HG03066 (cell line): ENCODE measurements around the gene ZNF821.
"Not testable (repeated sequence)": the region's sequence is repeated elsewhere in the genome, so short reads cannot be mapped to it uniquely, and the experiment has no call there.

Experiments used
- ATAC-seq: cut with Tn5 transposase; IDR thresholded peaks from one replicate; pipeline ENCODE4 v1.9.1; 2021; ENCODE audit warnings: low read depth; ENCODE audit not compliant: unreplicated experiment

Gene ZNF821

DNA sequence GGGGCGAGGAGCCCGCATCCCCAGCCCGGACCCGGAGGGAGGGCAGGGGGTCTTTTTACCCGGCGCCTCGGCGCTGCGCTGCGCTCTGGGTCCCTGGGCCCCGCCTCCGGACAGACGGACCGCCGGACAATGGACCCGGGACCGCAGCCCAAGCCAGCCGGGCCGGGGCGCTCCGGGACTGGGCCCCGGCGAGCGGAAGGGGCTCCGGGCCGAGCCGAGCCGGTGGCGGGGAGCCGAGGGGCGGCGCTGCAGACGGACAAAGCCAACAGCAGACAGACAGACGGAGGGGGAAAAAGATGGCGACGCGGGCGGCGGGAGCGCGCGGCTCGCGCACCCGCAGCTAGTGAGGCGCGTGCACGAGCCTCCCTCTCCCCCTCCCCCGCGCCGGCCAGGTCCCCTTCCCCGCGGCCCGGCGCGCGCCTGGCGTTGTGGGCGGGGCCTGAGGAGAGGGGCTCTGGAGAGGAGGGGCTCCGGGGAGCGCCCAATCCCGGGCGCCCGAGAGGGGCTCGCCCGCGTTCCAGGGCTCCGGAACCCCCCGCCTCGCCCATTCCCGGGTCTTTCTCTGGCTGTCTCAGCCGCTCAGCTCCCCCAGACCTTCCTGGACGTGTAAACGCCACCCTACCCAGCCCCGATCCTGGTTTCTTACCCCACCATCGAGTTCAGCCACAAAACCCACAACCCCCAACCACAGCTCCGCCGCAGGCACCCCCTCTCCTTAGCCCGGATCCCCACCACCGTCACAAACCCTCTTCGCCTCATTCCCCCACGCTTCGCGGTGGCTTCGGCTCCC, at the start of gene ZNF821:
Gene ZNF821, minus strand, starts transcription at position 334 of the 790 bp plus-strand sequence. CDS start 4,236 bp downstream, outside the sequence.
- peak; percentile 45 for ATAC-seq

DNA sequence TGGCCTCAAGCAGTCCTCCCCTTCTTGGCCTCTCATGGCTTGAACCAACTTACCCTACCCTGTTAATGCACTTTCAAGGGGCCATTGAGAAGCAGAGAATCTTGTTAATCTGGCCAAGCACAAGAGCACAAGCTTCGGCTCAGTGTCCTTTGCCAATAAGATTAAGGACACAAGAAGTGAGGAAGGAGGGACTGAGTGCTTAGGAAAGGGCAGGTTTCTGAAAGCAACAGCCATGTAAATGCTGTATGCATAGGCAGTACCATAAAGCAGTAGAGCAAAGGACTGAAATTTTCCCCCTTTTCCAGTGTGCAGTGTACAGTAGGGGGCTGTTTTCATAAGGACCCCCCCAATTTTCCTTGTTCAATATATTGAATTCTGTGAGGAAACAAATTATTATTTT, 49.0 kb upstream of the ZNF821 start:
- no peak for ATAC-seq

- ATAC-seq: no peak
Observed at GRCh38 chr16:71931599-71931998, 47.6 kb upstream of the ZNF821 start.

GRCh38 chr16:71931001-71931400, 47.0 kb upstream of the ZNF821 start:
- no peak for ATAC-seq

GRCh38 chr16:71930013-71930563, 46.1 kb upstream of the ZNF821 start:
- ATAC-seq: no peak

- ATAC-seq: no peak
Observed at GRCh38 chr16:71929048-71929447, 45.1 kb upstream of the ZNF821 start.

- no peak for ATAC-seq
Observed at GRCh38 chr16:71927787-71928186, 43.8 kb upstream of the ZNF821 start.

DNA sequence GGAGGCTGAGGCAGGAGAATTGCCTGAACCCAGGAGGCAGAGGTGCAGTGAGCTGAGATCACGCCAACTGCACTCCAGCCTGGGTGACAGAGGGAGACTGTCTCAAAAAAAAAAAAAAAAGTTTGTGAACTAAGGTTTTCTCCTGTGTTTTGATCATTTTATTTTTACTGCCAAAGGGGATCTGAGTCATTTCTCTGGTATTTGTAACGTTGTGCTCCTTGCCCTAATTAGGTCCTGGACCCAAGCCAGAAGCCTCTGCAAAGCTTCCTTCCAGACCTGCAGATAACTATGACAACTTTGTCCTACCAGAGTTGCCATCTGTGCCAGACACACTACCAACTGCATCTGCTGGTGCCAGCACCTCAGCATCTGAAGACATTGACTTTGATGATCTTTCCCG, 43.4 kb upstream of the ZNF821 start:
- ATAC-seq: no peak

DNA sequence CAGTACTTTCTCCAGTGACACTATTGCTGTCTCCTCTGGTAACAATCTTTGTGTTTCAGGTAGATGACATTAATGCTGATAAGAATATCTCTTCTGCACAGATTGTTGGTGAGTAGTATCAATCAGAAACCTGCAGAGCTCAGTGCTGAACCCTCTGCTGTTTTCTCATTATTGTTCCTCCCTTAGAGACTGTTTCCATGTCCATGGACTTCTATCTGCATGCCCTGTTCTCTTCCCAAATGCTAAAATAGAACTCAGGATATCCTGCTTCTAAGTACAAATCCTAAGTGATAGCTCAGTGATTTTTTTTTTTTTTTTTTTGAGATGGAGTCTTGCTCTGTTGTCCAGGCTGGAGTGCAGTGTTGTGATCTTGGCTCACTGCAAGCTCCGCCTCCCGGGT, 40.7 kb upstream of the ZNF821 start:
- ATAC-seq: no peak

DNA sequence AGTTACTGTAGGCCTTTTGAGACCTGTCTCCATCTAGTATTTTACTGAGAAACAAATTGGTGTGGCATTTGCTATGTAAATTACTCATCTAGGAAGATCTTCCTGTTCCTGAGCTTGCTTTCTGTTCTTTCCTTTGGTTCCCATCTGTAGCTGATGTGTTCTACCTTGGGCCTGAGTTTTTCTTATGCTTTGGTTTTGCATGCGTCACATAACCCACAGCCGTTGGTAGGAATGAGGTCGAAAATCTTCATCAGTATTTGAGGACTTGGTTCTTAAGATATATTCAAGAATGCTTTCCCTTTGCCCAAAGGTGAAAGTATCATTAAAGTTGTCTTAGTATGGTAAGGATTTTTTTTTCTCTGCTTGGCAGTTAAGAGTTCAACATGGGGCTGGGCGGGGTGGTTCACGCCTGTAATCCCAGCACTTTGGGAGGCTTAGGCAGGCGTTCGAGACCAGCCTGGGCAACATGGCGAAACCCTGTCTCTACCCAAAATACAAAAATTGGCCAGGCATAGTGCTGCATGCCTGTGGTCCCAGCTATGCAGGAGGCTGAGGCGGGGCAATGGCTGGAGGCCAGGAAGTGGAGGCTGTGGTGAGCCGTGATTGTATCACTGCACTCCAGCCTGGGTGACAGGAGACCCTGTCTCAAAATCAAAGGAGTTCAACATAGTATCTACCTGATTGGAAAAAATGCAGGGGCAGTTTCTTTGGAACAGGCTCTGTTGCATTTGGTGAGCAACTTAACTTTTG, 40.1 kb upstream of the ZNF821 start:
- ATAC-seq: no peak

DNA sequence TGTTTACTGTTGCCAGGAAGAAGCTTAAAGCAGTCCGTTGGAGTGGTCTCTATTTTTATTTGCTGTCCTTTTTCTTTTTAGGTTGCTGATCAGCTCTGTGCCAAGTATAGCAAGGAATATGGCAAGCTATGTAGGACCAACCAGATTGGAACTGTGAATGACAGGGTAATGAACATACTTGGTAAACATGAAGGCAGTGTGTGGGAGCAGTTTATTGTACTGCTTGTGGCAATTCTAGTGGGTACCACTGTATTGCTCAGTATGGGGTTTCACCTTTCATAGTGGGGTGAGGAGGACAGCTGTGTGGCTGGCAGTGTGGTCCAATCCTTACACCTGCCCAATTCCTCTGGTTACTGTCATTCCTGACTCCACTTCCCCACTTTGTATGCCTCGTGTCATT, 36.7 kb upstream of the ZNF821 start:
- no peak for ATAC-seq

GRCh38 chr16:71919035-71919434, 35.1 kb upstream of the ZNF821 start:
- peak; percentile 89 for ATAC-seq

- no peak for ATAC-seq
Observed at GRCh38 chr16:71917900-71918299, 33.9 kb upstream of the ZNF821 start.

GRCh38 chr16:71916397-71916920, 32.5 kb upstream of the ZNF821 start:
- ATAC-seq: no peak

DNA sequence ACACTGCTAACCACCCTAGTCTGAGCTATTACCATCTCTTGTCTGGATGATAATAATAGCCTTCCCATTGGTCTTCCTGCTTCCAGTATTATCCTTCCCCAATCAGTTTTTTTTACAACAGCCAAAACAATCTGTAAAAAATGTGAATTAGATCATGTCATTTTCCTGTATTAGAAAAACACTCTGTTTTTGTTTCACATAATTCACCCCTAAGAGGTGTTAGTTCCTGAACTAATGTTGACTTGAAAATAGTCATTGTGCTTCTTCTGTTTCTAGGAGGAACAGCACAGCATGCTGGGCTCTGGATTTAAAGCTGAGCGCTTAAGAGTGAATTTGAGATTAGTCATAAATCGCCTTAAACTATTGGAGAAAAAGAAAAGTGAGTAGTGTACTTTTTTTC, 31.4 kb upstream of the ZNF821 start:
- ATAC-seq: no peak

DNA sequence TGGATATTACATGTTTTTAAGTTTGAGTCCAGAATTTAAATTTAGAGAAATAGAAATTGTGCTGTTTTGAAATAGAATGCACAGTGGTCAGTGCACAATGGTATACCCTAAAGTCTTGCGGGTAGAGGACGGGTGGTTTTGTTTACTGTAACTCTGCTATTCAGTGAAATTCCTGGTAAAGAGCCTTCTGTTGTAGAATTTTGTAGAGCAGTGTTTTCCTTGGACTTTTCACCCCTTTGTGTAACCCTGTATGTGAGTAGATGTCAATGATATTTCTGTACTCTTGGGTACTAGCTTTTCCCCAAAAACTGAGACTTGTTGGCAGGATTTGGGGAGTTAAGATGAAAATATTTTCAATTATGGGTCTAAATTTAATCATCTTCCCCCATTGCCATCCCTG, 30.8 kb upstream of the ZNF821 start:
- no peak for ATAC-seq

DNA sequence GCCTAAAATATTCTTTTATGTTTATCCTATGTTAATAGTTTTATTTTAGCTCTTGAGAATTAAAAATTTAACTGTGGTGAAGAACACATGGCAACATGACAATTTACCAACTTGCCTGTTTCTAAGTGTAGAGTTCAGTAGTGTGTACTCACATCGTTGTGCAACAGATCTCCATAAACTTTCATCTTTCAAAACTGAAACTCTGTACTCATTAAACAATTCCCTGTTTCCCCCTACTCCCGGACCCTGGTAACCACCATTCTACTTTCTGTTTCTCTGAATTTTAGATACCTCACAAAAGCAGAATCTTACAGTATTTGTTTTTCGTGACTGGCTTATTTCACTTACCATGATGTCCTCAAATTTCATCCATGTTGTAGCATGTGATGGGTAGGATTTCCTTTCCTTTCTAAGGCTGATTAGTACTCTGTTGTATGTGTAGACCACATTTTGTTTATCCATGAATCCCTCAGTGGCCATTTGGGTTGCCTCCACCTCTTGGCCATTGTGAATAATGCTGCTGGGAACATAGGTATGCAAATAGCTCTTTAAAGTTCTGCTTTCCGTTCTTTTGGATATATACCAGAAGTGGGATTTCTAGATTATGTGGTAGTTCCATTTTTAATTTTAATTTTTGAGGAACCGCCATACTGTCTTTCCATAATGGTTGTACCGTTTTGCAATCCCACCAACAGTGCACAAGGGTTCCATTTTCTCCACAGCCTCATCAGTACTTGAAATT, 28.7 kb upstream of the ZNF821 start:
- ATAC-seq: no peak

DNA sequence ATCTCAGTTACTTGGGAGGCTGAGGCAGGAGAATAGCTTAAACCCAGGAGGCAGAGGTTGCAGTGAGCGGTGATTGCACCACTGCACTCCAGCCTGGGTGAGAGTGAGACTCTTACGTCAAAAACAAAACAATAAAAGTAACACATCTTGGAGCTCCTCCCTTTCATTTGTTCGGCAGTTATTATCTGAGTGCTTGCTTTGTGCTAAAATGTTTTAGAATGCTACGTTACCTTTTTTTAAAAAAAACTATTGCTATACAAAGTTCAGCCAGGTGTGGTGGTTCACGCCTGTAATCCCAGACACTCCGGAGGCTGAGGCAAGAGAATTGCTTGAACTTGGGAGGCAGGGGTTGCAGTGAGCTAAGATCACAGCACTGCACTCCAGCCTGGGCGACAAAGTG, 27.1 kb upstream of the ZNF821 start:
- ATAC-seq: no peak

- not testable (repeated sequence) for ATAC-seq
Observed at GRCh38 chr16:71905765-71906164, 21.8 kb upstream of the ZNF821 start.

GRCh38 chr16:71904239-71904638, 20.3 kb upstream of the ZNF821 start:
- ATAC-seq: no peak

DNA sequence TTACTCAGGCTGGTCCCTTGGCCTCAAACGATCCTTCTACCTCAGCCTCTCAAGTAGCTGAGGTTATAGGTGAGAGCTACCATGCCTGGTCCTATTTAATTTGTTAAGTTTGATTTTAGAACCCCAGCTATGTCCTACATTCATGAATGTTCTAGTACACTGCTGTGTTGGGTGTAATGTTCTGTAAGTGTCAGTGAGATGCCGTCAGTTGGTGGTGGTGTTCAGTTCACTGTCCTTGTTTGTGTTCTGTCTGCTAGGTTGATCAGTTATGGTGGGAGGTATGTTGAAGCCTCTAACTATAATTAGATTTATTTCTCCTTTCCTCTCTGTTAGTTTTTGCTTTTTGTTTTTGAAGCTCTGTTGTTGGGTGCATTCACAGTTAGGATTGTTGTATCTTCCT, 19.6 kb upstream of the ZNF821 start:
- no peak for ATAC-seq
